SK-N-MC (cell line): Measurements from ENCODE around the gene MAGI1.

Experiments used
- EZH2 ChIP-seq: fragments of 200-600 bp; sonication (generic); IDR thresholded peaks from one replicate; pipeline ENCODE4 v1.6.1; 2017; ENCODE audit warnings: antibody characterized with exemption
- POLR2AphosphoS5 ChIP-seq: IDR thresholded peaks from 2 replicates; pipeline ENCODE4 v1.6.1; 2012; ENCODE audit warnings: mild to moderate bottlenecking, low read depth, low read length, borderline replicate concordance

DNA sequence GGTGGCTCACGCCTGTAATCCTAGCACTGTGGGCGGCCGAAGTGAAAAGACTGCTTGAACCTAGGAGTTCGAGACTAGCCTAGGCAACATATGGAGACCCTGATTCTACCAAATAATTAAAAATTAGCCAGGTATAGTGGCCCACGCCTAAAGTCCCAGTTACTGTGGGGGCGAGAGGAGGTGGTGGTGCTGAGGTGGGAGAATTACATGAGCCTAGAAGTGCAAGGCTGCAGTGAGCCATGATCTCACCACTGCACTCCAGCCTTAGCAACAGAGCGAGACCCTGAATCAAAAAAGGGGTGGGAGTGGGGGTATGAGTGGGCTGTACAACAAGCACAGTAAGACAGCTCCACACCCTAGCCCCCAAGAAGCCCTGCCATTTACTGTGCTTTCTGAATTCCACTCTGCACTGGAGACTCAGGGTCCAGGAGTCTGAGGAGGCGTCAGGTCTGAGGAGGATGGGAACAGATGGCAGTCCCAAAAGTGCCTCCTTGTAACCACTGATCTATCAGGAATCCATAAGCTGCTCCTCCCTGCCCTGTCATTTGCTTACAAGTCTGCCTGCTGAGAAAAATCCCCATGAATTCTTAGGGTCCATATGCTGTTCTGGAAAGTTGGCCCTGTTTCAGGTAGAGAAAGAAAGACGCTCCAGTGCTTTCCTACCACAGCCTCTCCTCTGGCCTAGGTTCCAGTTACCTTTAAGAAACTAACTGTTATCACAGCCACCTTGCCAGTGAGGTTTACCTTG lies 171.1 kb downstream of the MAGI1 start:
- TF ChIP-seq POLR2AphosphoS5 (no peak), EZH2 (no peak)
